ENCODE measurements around the gene SETD3. TPM values are rescaled to one million over a fixed set of nuclear protein-coding genes. Genes with fewer than 3 reads are reported as not detected.

Gene SETD3
- total and polyA plus RNA-seq, 2 experiments from 2014 or later = 43.3 to 54.6 TPM

- Histone ChIP-seq H2AFZ (no peak overlapping the region), H3K27ac (no peak overlapping the region), H4K20me1 (ENCODE audit: insufficient read depth) (no peaks in the 10 kb centered on the region), H3K4me1 (ENCODE audit: insufficient read depth) (0 out of 2 replicates have a peak, but pooled peaks cover 3% of the 10 kb centered on the region), H3K27me3 (replicated peaks; ENCODE audit: insufficient read depth) (no peaks in the 10 kb centered on the region), H3K79me2 (ENCODE audit: insufficient read depth) (no peaks in the 10 kb centered on the region), H3K4me3 (no peak overlapping the region), H3F3A (ENCODE audit: insufficient read depth) (no peaks in the 10 kb centered on the region), H3K9ac (no peak overlapping the region), H3K9me2 (ENCODE audit: insufficient read depth) (no peaks in the 10 kb centered on the region), H3K4me2 (ENCODE audit: unreplicated experiment) (no peak overlapping the region), H3K9me3 (ENCODE audit: low read depth) (no peaks in the 10 kb centered on the region), H3K36me3 (ENCODE audit: low read depth) (peaks cover 25% of the 10 kb centered on the region)
- no peak for TF ChIP-seq EZH2phosphoT487 (IDR thresholded peaks at IDR 0.05; ENCODE audit: insufficient read depth, low read depth)
- no peak for TF ChIP-seq EZH2 (IDR thresholded peaks at IDR 0.05; ENCODE audit: insufficient read depth, poor library complexity, severe bottlenecking)
- 88 to 91% methylated on average over 6 to 7 of the region's 7 CpGs for WGBS, 2 experiments (ENCODE audit: low coverage in 1 of 2, low lambda C conversion rate in 2 of 2, missing lambda C conversion rate in 2 of 2)
- no peak for DNase-seq
- in situ Hi-C loops (cut with MboI) = no loop called here
Measured at GRCh38 chr14:99408971-99409289, 71.7 kb downstream of the SETD3 start.

DNA sequence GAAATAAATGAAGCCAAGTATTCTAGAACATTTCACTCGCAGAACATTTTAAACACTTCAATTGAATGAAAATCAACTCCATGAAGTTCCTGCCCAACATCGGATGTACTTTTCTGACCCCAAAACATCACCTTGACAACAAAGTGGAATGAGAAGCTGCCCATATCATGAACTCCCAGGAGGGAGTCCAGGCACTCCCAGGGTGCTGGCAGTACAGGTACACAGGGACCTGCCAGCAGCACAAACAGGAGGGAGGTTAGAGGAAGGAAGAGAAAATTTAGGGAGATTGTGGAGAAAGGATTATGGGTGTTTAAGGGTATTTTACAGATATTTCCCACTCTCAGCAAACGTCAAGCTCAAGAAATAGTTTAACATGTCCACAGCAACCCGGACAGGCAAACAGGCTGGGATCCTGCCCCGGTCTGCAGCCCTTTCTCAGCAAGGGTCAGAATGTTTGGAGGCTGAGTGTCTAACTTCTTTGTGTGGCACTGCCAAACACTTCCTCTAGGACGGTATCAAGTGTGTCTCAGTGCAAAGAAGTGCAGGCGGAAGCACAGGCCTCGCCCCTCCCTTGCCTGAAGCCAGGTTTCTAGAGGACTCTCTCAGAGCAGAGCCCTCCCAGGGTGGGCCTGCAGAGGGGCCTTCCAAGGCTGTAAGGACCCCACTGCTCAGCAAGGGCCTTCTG is 72.2 kb downstream of the SETD3 start:
- Histone ChIP-seq H3K4me3 (no peak overlapping the region), H3K27ac (no peak overlapping the region), H3K36me3 (ENCODE audit: low read depth) (peaks cover 30% of the 10 kb centered on the region), H4K20me1 (ENCODE audit: insufficient read depth) (no peaks in the 10 kb centered on the region), H3K79me2 (ENCODE audit: insufficient read depth) (no peaks in the 10 kb centered on the region), H3K4me1 (ENCODE audit: insufficient read depth) (0 out of 2 replicates have a peak, but pooled peaks cover 3% of the 10 kb centered on the region), H3F3A (ENCODE audit: insufficient read depth) (no peaks in the 10 kb centered on the region), H3K9me2 (ENCODE audit: insufficient read depth) (no peaks in the 10 kb centered on the region), H3K9me3 (ENCODE audit: low read depth) (no peaks in the 10 kb centered on the region), H3K27me3 (replicated peaks; ENCODE audit: insufficient read depth) (no peaks in the 10 kb centered on the region), H2AFZ (no peak overlapping the region), H3K4me2 (ENCODE audit: unreplicated experiment) (no peak overlapping the region), H3K9ac (no peak overlapping the region)
- DNase-seq = no peak
- TF ChIP-seq EZH2phosphoT487 (IDR thresholded peaks at IDR 0.05; ENCODE audit: insufficient read depth, low read depth) (no peak), EZH2 (IDR thresholded peaks at IDR 0.05; ENCODE audit: insufficient read depth, poor library complexity, severe bottlenecking) (no peak)
- in situ Hi-C loops (cut with MboI) = no loop called here
- WGBS, 2 experiments (ENCODE audit: low coverage in 1 of 2, low lambda C conversion rate in 2 of 2, missing lambda C conversion rate in 2 of 2) = 89% methylated on average over 8 of the region's 8 CpGs

GRCh38 chr14:99407416-99407815 is 73.2 kb downstream of the SETD3 start:
- H2AFZ ChIP-seq = no peak overlapping the region
- no peak overlapping the region for H3K4me3 ChIP-seq
- no peak overlapping the region for H3K27ac ChIP-seq
- no peaks in the 10 kb centered on the region for H3K79me2 ChIP-seq (ENCODE audit: insufficient read depth)
- 97 to 98% methylated on average over 11 of the region's 11 CpGs for WGBS, 2 experiments (ENCODE audit: low coverage in 1 of 2, low lambda C conversion rate in 2 of 2, missing lambda C conversion rate in 2 of 2)
- H3K4me2 ChIP-seq (ENCODE audit: unreplicated experiment) = no peak overlapping the region
- H3K36me3 ChIP-seq (ENCODE audit: low read depth) = peaks cover 28% of the 10 kb centered on the region
- no peaks in the 10 kb centered on the region for H4K20me1 ChIP-seq (ENCODE audit: insufficient read depth)
- in situ Hi-C loops (cut with MboI) = no loop called here
- no peaks in the 10 kb centered on the region for H3K9me2 ChIP-seq (ENCODE audit: insufficient read depth)
- H3K9me3 ChIP-seq (ENCODE audit: low read depth) = no peaks in the 10 kb centered on the region
- H3F3A ChIP-seq (ENCODE audit: insufficient read depth) = no peaks in the 10 kb centered on the region
- DNase-seq = no peak
- H3K9ac ChIP-seq = no peak overlapping the region
- 0 out of 2 replicates have a peak, but pooled peaks cover 3% of the 10 kb centered on the region for H3K4me1 ChIP-seq (ENCODE audit: insufficient read depth)
- no peak for TF ChIP-seq EZH2 (IDR thresholded peaks at IDR 0.05; ENCODE audit: insufficient read depth, poor library complexity, severe bottlenecking)
- no peak for TF ChIP-seq EZH2phosphoT487 (IDR thresholded peaks at IDR 0.05; ENCODE audit: insufficient read depth, low read depth)
- no peaks in the 10 kb centered on the region for H3K27me3 ChIP-seq (replicated peaks; ENCODE audit: insufficient read depth)

DNA sequence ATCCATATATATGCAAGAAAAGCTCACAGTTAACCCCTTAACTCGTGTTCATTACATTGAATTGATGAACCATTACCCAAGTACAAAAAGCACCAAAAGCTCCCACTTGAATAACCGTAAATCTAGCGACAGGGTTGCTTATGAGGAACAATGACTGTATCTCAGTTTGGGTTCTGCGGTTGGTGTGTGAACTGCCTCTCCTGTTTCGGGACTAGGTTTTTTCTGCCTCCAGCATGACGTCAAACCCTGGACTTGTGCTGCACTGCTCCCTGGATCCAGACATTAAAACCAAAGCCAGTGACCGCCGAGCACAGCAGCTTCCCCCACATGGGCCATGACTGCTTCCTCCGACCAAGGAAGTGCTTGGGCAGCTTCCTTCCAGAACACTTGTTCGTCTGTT is 77.7 kb downstream of the SETD3 start:
- H3K27me3 ChIP-seq (replicated peaks; ENCODE audit: insufficient read depth) = no peaks in the 10 kb centered on the region
- H3K36me3 ChIP-seq (ENCODE audit: low read depth) = peaks cover 34% of the 10 kb centered on the region
- no peak overlapping the region for H3K4me3 ChIP-seq
- H3K9me3 ChIP-seq (ENCODE audit: low read depth) = no peaks in the 10 kb centered on the region
- no peaks in the 10 kb centered on the region for H3F3A ChIP-seq (ENCODE audit: insufficient read depth)
- H3K27ac ChIP-seq = no peak overlapping the region
- in situ Hi-C loops (cut with MboI) = no loop called here
- H2AFZ ChIP-seq = no peak overlapping the region
- no peak for TF ChIP-seq EZH2 (IDR thresholded peaks at IDR 0.05; ENCODE audit: insufficient read depth, poor library complexity, severe bottlenecking)
- no peak for TF ChIP-seq EZH2phosphoT487 (IDR thresholded peaks at IDR 0.05; ENCODE audit: insufficient read depth, low read depth)
- H3K79me2 ChIP-seq (ENCODE audit: insufficient read depth) = no peaks in the 10 kb centered on the region
- no peak overlapping the region for H3K9ac ChIP-seq
- 87 to 92% methylated on average over 10 of the region's 10 CpGs for WGBS, 2 experiments (ENCODE audit: low coverage in 1 of 2, low lambda C conversion rate in 2 of 2, missing lambda C conversion rate in 2 of 2)
- H3K4me1 ChIP-seq (ENCODE audit: insufficient read depth) = no peaks in the 10 kb centered on the region
- no peaks in the 10 kb centered on the region for H4K20me1 ChIP-seq (ENCODE audit: insufficient read depth)
- H3K4me2 ChIP-seq (ENCODE audit: unreplicated experiment) = no peak overlapping the region
- no peak for DNase-seq
- no peaks in the 10 kb centered on the region for H3K9me2 ChIP-seq (ENCODE audit: insufficient read depth)

Measured in GM23248 (cell line).